ENCODE data around the gene LRWD1. TPM values are rescaled to one million over a fixed set of nuclear protein-coding genes. Genes with fewer than 3 reads are reported as not detected.
A peak's percentile ranks its signal among the peaks of the same experiment; 100 is the strongest.

LRWD1 gene
- total and polyA plus RNA-seq, 9 of the 15 experiments (the other 6 are each of a cell fraction or from before 2014, with no cell fraction given), result 0.61 to 66.0 (median 33.2) TPM

DNA sequence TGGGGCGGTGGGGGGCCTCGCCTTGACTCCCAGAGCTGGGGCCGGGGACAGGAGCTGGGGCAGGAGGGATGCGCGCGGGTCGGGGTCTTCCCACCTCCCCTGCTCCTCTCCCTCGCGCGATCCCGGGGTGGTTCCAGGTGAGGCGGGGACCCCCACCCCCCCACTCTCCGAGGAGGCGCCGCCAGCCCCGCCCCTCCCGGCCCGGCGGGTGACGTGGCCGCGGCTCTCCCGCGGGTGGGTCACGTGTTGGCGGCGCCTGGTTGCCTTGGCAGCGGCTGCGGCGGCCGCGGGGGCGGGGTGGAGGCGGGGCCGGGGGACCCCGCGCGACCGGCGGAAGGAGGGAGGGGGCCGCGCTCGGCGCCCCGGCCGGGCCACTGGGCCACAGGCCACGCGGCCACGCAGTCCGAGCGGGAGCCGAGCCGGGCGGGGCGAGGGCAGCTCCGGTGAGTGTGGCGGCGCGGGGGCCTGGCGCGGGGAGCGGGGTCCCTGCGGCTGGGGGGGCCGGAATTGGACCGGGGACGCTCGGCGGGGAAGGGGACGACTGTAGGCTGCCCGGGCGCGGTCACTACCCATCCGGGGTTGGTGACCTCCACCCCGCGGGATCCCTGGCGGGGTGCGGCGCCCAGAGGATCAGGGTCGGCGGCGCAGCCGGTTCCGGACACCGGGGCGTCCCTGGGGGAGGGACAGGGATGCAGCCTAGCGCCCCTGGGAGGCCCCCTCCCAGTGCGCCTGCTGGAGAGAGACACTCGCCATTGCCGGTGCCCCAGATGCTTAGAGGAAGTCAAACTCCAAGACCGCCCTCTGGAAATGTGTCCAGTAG lies 31.4 kb upstream of the LRWD1 start, which contains the start of gene ORAI2 (continued):
- TF ChIP-seq, protein P1, sequence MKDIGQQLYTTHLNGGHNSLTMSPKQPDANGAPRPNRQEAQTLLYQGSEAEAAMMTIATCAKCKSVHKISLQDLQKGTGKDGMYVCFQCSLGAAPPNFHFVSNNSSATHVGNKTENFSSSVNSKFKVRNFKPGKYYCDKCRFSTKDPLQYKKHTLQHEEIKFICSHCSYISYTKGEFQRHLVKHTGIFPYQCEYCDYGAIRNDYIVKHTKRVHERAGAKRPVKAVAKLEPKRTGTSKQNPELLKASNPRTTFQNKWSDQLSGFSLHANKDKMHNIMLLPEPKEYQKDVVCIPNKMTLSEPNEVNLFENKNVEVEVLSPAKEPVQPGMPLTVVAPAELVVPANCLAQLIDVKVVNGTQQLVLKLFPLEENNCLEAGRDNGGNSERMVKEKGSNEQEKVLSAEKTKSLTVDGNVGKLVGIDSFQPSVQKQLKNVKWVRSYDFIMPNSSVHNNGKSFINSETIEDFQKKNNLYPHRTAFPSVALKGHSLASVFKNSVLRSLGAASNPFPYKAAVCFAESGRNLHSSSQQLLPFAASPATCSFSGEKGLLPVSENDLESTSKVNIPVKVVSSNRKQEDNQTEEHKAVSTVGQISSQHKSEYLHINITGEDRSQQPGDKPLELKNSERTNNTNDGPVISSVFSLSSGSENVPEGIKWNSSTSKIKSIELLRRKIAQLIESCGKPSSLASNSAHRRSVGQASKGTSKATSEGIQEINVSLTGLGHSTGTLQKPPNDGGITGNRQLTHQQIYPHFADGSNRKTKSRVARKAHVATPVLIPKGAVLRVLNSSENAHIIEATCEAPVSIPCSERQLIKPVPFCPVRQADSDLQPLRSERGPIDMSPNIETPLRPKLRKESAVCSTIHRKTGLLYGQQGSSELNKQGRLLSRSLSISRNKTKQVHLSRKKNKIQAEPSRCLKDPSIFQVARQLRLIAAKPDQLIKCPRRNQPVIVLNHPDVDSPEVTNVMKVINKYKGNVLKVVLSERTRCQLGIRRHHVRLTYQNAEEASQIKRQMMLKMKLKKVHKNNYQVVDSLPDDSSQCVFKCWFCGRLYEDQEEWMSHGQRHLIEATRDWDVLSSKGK (CRISPR knock-in tag; IDR thresholded peaks at IDR 0.05), result no peak
- TF ChIP-seq SMARCA5 (IDR thresholded peaks at IDR 0.05) (no peak), YY1 (IDR thresholded peaks at IDR 0.05; ENCODE audit: borderline replicate concordance in 1 of 3, control insufficient read depth in 1 of 3, extremely low read depth in 1 of 3, insufficient read depth in 3 of 3, insufficient read length in 1 of 3, insufficient replicate concordance in 2 of 3, low read depth in 1 of 3, low read length in 2 of 3) (peak in 2 of 3 experiments; percentile 13 to 23), TBP (optimal IDR thresholded peaks at IDR 0.05; ENCODE audit: low read depth, low read length) (no peak), ZNF174 (CRISPR knock-in tag; IDR thresholded peaks at IDR 0.05) (no peak), HCFC1 (IDR thresholded peaks at IDR 0.05; ENCODE audit: low read depth, low read length) (no peak; the same call in 1 of the 2 replicates), RBM17 (IDR thresholded peaks at IDR 0.05; ENCODE audit: borderline replicate concordance, low read depth, low read length) (no peak), ZNF253 (CRISPR knock-in tag; conservative IDR thresholded peaks at IDR 0.05) (no peak), NCOA2 (IDR thresholded peaks at IDR 0.05; ENCODE audit: partially characterized antibody in 2 of 2) (no peak), JUN (IDR thresholded peaks at IDR 0.05; ENCODE audit: borderline replicate concordance, low read depth, low read length) (peak; percentile 55; the same call in 1 of the 2 replicates), JUN (CRISPR knock-in tag; IDR thresholded peaks at IDR 0.05; ENCODE audit: borderline replicate concordance) (no peak)
- TF ChIP-seq, protein P2, sequence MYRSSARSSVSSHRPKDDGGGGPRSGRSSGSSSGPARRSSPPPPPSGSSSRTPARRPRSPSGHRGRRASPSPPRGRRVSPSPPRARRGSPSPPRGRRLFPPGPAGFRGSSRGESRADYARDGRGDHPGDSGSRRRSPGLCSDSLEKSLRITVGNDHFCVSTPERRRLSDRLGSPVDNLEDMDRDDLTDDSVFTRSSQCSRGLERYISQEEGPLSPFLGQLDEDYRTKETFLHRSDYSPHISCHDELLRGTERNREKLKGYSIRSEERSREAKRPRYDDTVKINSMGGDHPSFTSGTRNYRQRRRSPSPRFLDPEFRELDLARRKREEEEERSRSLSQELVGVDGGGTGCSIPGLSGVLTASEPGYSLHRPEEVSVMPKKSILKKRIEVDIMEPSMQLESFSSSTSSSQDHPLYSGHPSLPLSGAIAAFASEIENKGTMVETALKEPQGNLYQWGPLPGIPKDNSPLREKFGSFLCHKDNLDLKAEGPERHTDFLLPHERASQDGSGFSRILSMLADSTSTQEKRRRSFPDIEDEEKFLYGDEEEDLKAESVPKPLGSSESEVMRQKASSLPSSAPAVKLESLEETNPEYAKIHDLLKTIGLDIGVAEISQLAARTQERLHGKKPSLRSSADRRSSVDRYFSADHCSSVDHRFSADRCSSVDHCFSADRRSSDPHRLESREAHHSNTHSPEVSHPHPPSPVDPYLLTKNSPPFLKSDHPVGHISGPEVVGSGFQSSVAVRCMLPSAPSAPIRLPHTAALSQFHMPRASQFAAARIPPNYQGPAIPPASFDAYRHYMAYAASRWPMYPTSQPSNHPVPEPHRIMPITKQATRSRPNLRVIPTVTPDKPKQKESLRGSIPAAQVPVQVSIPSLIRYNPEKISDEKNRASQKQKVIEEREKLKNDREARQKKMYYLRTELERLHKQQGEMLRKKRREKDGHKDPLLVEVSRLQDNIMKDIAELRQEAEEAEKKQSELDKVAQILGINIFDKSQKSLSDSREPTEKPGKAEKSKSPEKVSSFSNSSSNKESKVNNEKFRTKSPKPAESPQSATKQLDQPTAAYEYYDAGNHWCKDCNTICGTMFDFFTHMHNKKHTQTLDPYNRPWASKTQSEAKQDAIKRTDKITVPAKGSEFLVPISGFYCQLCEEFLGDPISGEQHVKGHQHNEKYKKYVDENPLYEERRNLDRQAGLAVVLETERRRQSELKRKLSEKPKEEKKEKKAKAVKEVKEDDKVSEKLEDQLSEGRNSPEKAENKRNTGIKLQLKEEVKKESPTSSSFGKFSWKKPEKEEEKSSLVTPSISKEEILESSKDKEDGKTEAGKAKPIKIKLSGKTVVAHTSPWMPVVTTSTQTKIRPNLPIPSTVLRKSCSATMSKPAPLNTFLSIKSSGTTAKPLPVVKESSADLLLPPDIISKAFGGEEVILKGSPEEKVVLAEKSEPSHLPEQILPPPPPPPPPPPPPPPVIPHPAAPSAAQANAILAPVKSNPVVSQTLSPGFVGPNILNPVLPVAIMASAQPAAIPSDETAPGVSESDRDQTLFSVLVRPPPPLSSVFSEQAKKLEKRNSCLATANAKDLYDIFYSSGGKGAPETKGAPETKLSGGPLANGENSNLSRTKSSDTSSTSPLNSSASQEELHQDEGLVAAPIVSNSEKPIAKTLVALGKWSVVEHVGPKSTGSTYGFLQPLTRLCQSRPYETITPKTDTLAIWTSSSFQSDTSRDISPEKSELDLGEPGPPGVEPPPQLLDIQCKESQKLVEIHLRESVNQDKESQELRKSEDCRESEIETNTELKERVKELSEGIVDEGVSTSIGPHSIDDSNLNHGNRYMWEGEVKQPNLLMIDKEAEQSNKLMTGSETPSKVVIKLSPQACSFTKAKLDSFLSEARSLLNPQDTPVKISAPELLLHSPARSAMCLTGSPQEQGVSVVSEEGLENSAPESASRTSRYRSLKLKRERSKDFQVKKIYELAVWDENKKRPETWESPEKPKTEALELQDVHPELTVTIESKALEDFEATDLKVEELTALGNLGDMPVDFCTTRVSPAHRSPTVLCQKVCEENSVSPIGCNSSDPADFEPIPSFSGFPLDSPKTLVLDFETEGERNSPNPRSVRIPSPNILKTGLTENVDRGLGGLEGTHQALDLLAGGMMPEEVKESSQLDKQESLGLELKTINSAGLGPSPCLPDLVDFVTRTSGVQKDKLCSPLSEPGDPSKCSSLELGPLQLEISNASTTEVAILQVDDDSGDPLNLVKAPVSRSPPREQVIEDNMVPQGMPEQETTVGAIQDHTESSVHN (IDR thresholded peaks at IDR 0.05; ENCODE audit: borderline replicate concordance in 1 of 2, low read depth in 1 of 2), result no peak
- TF ChIP-seq, protein P3, sequence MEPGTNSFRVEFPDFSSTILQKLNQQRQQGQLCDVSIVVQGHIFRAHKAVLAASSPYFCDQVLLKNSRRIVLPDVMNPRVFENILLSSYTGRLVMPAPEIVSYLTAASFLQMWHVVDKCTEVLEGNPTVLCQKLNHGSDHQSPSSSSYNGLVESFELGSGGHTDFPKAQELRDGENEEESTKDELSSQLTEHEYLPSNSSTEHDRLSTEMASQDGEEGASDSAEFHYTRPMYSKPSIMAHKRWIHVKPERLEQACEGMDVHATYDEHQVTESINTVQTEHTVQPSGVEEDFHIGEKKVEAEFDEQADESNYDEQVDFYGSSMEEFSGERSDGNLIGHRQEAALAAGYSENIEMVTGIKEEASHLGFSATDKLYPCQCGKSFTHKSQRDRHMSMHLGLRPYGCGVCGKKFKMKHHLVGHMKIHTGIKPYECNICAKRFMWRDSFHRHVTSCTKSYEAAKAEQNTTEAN (CRISPR knock-in tag; IDR thresholded peaks at IDR 0.05), result no peak

All from K562 (cell line).